ENCODE measurements around the gene MAT2A. TPM values are rescaled to one million over a fixed set of nuclear protein-coding genes. Genes with fewer than 3 reads are reported as not detected.

MAT2A gene
- total and polyA plus RNA-seq, 9 of the 15 experiments (the other 6 are each of a cell fraction or from before 2014, with no cell fraction given): 130 to 1,027 (median 240) TPM

DNA sequence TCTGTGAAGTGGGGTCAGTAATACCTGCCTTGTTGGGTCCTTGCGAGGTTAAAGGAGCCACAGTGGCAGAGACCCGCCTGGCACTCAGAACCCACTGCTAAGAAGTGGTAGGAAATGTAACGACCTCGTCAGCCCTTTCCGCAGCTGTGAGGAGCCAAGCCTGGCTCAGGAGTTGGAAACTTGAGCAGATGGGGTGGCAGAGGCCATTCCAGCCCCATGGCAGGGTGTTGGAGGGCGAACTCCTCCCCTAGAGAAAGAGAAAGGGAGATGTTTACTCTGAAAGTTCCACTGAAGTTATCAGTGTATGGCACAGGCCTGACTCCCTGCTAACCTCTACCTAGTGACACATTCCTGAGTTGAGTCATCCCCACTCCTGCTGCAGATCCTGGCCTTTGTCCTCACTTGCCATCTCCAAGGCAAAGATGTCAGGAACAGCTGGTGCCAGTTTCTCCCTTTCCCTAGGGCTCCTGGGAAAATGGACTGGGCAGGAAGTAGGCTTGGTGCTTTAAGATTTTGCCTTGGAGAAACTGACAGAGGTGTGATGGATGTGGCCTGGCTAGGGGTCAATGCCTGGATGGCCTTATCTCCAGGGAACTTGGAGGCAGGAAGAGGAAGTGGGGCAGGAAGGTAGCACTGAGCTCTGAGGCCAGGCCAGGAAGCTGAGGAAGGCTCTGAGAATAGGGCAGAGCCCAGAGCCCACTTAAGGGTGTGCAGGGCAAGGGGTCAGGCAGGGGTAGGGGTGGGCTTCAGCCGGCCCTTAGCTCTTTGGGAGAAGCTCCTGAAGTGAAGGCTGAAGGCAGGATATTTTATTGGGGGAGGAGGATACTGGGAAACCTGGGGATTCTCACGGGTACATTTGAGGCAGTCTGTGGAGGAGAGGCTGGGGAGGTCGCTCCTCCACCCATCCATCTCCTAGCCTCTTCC lies 46.2 kb downstream of the MAT2A start (continued):
- peak; percentile 76; the same call in 1 of the 2 replicates for TF ChIP-seq NR2C2 (CRISPR knock-in tag; IDR thresholded peaks at IDR 0.05)
- TF ChIP-seq NR2C2 (tag; IDR thresholded peaks at IDR 0.05): peak; percentile 87
- no peak for TF ChIP-seq GABPB2 (CRISPR knock-in tag; conservative IDR thresholded peaks at IDR 0.05)
- TF ChIP-seq HDAC1 (IDR thresholded peaks at IDR 0.05): peak in 1 of 2 experiments; percentile 77; a peak in 2 of 4 replicates
- TF ChIP-seq, protein P1, sequence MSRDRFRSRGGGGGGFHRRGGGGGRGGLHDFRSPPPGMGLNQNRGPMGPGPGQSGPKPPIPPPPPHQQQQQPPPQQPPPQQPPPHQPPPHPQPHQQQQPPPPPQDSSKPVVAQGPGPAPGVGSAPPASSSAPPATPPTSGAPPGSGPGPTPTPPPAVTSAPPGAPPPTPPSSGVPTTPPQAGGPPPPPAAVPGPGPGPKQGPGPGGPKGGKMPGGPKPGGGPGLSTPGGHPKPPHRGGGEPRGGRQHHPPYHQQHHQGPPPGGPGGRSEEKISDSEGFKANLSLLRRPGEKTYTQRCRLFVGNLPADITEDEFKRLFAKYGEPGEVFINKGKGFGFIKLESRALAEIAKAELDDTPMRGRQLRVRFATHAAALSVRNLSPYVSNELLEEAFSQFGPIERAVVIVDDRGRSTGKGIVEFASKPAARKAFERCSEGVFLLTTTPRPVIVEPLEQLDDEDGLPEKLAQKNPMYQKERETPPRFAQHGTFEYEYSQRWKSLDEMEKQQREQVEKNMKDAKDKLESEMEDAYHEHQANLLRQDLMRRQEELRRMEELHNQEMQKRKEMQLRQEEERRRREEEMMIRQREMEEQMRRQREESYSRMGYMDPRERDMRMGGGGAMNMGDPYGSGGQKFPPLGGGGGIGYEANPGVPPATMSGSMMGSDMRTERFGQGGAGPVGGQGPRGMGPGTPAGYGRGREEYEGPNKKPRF (IDR thresholded peaks at IDR 0.05; ENCODE audit: low read depth, low read length): no peak
- peak; percentile 74 for TF ChIP-seq MTA1 (IDR thresholded peaks at IDR 0.05; ENCODE audit: borderline replicate concordance)
- TF ChIP-seq RHOXF2B (CRISPR knock-in tag; conservative IDR thresholded peaks at IDR 0.05): no peak
- no peak for TF ChIP-seq MBD1 (CRISPR knock-in tag; IDR thresholded peaks at IDR 0.05)
- no peak for TF ChIP-seq E2F8 (IDR thresholded peaks at IDR 0.05; ENCODE audit: low read depth, partially characterized antibody)
- no peak for TF ChIP-seq CEBPB (tag; IDR thresholded peaks at IDR 0.05)
- TF ChIP-seq ETV5 (CRISPR knock-in tag; IDR thresholded peaks at IDR 0.05; ENCODE audit: low read depth): peak; percentile 74
- no peak for TF ChIP-seq CTCF (IDR thresholded peaks at IDR 0.05 in 2 of 3, conservative IDR thresholded peaks at IDR 0.05 in 1 of 3; ENCODE audit: insufficient read depth in 2 of 3, low read depth in 1 of 3, low read length in 3 of 3)
- TF ChIP-seq HDAC8 (tag; IDR thresholded peaks at IDR 0.05): 0 out of 2 replicates have a peak, but pooled peaks have one; percentile 30
- peak; percentile 63 to 68; a peak in 3 of 4 replicates for TF ChIP-seq FOXA3 (CRISPR knock-in tag; conservative IDR thresholded peaks at IDR 0.05 in 1 of 2, IDR thresholded peaks at IDR 0.05 in 1 of 2)
- no peak for TF ChIP-seq STAG1 (CRISPR knock-in tag; IDR thresholded peaks at IDR 0.05; ENCODE audit: borderline replicate concordance)
- no peak for TF ChIP-seq HLTF (IDR thresholded peaks at IDR 0.05)
- TF ChIP-seq PHF8 (IDR thresholded peaks at IDR 0.05; ENCODE audit: borderline replicate concordance, low read length): no peak

Data from K562 (cell line).